Measurements from ENCODE around the gene PDE4B. TPM values are rescaled to one million over a fixed set of nuclear protein-coding genes. Genes with fewer than 3 reads are reported as not detected.

Gene PDE4B
- total RNA-seq, 2 donors from 2014 or later = 2.0 to 5.7 TPM

DNA sequence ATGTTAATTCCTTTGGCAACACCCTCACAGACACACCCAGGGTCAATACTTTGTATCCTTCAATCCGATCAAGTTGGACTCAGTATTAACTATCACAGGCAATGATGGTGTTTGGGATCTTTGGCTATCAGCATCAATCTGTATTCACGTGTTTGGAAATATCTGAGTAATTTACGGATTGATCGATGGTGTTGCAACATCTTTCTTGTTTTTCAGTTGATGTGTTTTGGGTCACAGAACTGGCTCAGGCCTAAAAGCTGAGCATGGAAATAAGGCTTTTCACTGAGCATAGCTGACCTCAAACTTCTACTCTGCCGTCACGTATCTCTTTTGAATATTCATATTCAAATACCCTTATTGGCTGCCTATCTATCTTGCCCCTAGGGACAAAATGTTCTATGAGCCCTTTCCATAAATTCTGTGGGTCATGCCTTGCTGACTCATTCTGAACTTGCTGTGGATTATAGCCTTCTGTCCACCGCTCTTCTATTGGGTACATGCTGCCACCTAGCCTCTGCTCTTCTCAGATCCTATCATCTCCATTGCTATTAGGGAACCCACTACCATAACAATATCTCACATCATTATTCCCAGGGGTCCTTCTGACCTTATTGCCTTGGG is 156.0 kb downstream of the PDE4B start:
- TF ChIP-seq, protein P1, sequence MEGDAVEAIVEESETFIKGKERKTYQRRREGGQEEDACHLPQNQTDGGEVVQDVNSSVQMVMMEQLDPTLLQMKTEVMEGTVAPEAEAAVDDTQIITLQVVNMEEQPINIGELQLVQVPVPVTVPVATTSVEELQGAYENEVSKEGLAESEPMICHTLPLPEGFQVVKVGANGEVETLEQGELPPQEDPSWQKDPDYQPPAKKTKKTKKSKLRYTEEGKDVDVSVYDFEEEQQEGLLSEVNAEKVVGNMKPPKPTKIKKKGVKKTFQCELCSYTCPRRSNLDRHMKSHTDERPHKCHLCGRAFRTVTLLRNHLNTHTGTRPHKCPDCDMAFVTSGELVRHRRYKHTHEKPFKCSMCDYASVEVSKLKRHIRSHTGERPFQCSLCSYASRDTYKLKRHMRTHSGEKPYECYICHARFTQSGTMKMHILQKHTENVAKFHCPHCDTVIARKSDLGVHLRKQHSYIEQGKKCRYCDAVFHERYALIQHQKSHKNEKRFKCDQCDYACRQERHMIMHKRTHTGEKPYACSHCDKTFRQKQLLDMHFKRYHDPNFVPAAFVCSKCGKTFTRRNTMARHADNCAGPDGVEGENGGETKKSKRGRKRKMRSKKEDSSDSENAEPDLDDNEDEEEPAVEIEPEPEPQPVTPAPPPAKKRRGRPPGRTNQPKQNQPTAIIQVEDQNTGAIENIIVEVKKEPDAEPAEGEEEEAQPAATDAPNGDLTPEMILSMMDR (IDR thresholded peaks at IDR 0.05) = no peak
- no peaks in the 10 kb centered on the region for H3K27me3 ChIP-seq
- DNase-seq = no peak
- intact Hi-C loops (cut with DNase I) = no loop called here
- H3K27ac ChIP-seq = no peak overlapping the region
- H3K4me3 ChIP-seq = no peak overlapping the region
- no peaks in the 10 kb centered on the region for H3K36me3 ChIP-seq
- H3K9ac ChIP-seq (ENCODE audit: low read depth in 2 of 2, low read length in 2 of 2) = no peak overlapping the region
- H3K9me3 ChIP-seq = no peaks in the 10 kb centered on the region
- H3K4me1 ChIP-seq = no peaks in the 10 kb centered on the region

DNA sequence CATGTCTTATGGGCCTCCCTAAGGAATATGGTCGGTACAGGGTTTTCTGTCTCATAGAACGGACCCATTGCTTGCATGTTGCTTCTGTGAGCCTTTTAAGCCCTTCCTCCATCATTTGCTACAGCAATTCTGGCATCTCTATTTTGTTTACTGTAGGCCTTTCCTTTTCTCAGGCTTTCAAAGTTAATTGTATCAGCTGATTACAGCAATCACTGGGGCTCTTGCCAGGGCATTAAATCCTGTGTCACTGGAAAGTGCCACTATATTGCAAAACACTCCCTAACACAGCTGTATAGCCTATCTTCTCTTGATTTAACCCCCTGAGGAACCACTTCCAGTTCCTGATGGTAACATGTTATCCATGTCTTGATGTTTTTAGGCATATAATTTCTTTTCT is 156.5 kb downstream of the PDE4B start:
- no peak overlapping the region for H3K27ac ChIP-seq

DNA sequence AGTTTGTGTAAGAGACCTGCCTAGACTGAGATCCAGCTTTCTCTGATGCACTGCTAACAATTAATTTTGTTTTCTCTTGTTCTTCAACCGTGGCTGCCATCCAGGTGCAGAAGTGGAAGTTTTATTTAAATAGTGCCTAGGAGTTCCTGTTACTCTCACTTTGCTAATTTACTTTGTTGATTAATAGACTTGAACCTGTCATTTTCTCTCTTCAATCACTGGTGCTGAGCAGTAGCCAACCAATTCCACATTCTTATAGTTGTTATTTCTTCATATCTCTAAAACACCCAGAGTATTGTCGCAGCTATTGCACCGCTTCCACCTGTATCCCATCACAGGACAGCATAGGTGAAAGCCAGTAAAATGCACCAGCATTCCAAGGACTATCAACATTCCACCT is 157.2 kb downstream of the PDE4B start:
- intact Hi-C loops (cut with DNase I) = no loop called here
- TF ChIP-seq, protein P1 (IDR thresholded peaks at IDR 0.05) = no peak
- DNase-seq = no peak
- Histone ChIP-seq H3K4me3 (no peak overlapping the region), H3K27ac (no peak overlapping the region), H3K36me3 (no peaks in the 10 kb centered on the region), H3K9ac (ENCODE audit: low read depth in 2 of 2, low read length in 2 of 2) (no peak overlapping the region), H3K27me3 (no peaks in the 10 kb centered on the region), H3K9me3 (no peaks in the 10 kb centered on the region), H3K4me1 (no peaks in the 10 kb centered on the region)

More for the DNA sequence above, 156.5 kb downstream of the PDE4B start:
- Histone ChIP-seq H3K36me3 (no peaks in the 10 kb centered on the region), H3K27me3 (no peaks in the 10 kb centered on the region), H3K4me1 (no peaks in the 10 kb centered on the region), H3K4me3 (no peak overlapping the region), H3K9ac (ENCODE audit: low read depth in 2 of 2, low read length in 2 of 2) (no peak overlapping the region), H3K9me3 (no peaks in the 10 kb centered on the region)
- DNase-seq = peak; percentile 53
- intact Hi-C loops (cut with DNase I) = no loop called here
- TF ChIP-seq, protein P1 (IDR thresholded peaks at IDR 0.05) = no peak

DNA sequence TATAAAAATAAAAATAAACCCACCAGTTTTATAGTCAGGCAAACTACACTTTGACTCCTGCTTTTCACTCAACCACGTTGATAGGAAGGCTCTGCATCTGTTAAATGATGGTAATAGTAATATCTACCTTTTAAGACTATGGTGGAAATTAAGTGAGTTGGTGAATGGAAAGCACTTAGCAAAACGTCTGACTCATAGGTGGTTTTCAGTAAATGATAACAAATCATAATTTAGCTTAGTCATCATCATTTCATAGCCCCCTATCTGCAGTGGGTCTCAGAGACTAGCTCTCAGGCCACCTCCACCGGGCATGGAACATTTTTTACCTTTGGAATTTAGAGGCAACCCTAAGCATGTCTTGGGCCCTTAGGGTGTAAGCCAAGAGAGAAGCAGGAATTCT is 160.0 kb downstream of the PDE4B start:
- no peaks in the 10 kb centered on the region for H3K9me3 ChIP-seq
- H3K4me3 ChIP-seq = no peak overlapping the region
- TF ChIP-seq, protein P1 (IDR thresholded peaks at IDR 0.05) = no peak
- H3K27ac ChIP-seq = no peak overlapping the region
- H3K9ac ChIP-seq (ENCODE audit: low read depth in 2 of 2, low read length in 2 of 2) = no peak overlapping the region
- peaks cover 6% of the 10 kb centered on the region for H3K4me1 ChIP-seq
- no peaks in the 10 kb centered on the region for H3K27me3 ChIP-seq
- H3K36me3 ChIP-seq = no peaks in the 10 kb centered on the region
- intact Hi-C loops (cut with DNase I) = no loop called here
- no peak for DNase-seq

DNA sequence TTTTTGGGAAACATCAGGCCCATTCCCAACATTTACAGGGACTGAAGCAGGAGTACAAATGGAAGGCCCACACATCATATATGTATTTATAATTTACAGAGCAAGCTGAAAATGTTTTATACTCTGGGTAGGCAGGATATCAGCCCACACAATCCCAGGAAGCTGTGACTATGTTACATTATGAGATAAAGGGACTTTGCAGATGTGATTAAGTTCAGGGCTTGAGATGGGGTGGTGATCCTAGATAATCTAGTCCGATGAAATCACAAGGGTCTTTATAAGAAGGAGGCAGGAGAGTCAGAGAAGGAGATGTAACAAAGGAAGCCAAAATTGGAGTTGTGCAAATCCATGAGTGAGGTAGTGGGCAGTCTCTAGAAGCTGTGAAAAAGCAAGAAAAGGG is 160.5 kb downstream of the PDE4B start:
- TF ChIP-seq, protein P1 (IDR thresholded peaks at IDR 0.05) = no peak

More for the DNA sequence above, 160.5 kb downstream of the PDE4B start:
- no peaks in the 10 kb centered on the region for H3K9me3 ChIP-seq
- no peak for DNase-seq
- peaks cover 6% of the 10 kb centered on the region for H3K4me1 ChIP-seq
- no peak overlapping the region for H3K4me3 ChIP-seq
- H3K36me3 ChIP-seq = no peaks in the 10 kb centered on the region
- no peak overlapping the region for H3K9ac ChIP-seq (ENCODE audit: low read depth in 2 of 2, low read length in 2 of 2)
- intact Hi-C loops (cut with DNase I) = no loop called here
- H3K27me3 ChIP-seq = no peaks in the 10 kb centered on the region
- no peak overlapping the region for H3K27ac ChIP-seq

All from colonic mucosa (tissue), 4 donors.